NCI-H345 (cell line): ENCODE results near the gene PHYH.
"Not testable (repeated sequence)": the region's sequence is repeated elsewhere in the genome, so short reads cannot be mapped to it uniquely, and the experiment has no call there.

ENCODE experiments used
- DNase-seq: peaks from one replicate; lab custom pipeline; 2025; lab: John Stamatoyannopoulos, UW

PHYH gene

DNA sequence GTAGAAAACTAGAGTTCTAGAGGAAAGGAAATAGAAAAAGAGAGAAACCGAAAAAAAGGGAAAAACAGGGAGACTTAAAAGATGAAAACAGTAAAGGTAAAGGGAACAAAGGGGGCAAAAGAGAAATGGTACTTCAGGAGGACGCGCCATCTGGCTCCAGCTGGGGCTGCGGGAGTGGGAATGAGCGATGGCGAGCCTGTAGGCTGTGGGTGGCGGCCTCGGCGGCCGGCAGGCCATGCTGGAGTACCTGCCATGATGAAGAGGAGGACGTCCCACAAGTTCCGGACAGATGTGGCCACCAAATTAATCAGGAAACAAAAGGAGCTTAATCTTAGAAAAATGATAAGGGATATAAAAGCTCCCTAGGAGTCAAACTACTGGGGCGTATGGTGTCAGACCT lies 21.7 kb upstream of the PHYH start:
- DNase-seq: no peak

DNA sequence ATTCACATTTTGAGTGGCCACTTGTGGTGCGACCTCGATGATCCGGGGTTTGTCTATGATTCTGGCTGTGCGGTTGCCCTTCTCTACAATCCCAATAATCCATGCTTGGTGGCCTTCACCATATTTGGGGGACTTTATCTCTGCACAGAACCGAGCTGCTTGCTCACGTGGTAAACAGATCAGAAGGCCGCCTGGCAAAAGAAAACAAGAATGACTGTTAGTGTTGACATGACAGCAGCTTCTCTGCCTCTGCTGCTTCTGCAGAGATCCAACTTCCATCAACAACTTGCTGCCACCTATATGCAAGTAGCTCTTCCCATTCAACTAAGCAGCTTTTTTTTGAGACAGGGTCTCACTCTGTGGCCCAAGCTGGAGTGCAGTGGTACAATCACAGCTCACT lies 19.3 kb upstream of the PHYH start:
- no peak for DNase-seq

DNA sequence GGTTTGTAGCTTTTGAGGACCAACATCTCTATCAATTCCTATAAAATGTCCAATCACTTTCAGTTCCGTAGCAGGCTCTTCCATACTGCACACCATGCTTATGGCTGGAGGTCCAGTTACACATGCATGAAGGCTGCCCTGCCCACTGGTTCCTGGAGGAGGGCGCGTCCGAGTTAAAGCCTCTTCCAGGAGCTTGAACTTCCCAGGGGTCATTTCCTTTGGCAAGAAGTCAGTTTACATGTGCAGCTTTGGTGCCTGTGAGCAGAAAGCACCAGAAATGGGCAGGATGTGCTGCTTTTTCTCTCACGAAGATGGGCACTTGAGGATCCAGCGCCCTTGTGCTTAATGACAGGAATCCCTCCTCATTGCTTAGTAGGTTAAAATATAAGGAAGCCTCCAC lies 17.6 kb upstream of the PHYH start:
- no peak for DNase-seq

DNA sequence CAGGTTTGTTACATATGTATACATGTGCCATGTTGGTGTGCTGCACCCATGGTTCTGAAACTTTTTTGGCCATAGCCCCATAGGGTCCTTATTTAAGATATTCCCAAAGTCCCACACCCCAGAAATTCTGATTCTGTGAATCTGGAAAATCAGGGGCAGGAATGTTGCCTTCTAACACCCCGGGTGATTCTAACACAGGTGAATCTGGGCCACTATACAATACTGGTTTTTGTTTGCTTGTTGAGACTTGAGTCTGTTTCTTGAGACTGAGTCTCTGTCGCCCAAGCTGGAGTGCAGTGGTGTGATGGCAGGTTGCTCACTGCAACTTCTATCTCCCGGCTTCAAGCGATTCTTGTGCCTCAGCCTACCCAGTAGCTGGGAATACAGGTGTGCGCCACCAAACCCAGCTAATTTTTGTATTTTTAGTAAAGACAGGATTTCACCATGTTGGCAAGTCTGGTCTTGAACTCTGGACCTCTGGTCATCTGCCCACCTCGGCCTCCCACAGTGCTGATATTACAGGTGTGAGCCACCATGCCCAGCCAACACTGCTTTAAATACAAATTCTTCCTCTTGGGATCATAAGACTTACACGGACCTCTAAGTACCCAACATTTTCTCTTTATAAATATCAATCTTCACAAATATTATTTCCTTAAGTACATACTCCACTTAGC lies 16.9 kb upstream of the PHYH start:
- no peak for DNase-seq

DNA sequence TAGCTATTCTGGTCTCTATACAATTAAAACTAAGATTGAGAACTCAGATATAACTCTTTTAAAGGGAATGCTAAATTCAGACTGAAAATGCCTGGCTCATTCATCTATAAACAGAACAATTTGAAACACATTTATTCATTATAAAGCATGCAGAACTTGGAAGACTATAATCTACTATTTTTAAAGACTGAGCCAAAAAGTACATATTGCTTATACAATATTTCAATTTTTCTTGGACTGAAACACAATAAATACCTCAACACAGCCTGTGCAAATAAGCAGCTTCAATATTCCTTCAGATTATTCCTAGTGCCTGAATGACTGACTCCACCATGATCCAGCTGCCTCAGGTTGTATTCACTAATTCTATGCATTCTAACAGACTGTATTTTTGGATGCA lies 15.5 kb upstream of the PHYH start:
- no peak for DNase-seq

DNA sequence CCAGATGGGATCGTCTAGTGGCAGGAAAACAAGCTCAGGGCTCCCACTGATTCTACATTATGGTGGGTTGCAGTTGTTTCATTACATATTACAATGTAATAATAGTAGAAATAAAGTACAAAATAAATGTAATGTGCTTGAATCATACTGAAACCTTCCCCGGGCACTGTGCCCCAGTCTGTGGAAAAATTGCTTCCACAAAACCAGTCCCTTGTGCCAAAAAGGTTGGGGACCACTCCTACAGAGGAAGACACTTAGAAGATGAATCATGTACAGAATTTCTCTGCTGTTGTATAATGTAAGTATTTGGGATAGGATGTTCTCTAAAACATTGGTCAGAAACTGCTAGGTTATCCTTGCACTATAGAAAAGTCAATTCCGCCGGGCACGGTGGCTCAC lies 11.3 kb upstream of the PHYH start:
- DNase-seq: no peak

DNA sequence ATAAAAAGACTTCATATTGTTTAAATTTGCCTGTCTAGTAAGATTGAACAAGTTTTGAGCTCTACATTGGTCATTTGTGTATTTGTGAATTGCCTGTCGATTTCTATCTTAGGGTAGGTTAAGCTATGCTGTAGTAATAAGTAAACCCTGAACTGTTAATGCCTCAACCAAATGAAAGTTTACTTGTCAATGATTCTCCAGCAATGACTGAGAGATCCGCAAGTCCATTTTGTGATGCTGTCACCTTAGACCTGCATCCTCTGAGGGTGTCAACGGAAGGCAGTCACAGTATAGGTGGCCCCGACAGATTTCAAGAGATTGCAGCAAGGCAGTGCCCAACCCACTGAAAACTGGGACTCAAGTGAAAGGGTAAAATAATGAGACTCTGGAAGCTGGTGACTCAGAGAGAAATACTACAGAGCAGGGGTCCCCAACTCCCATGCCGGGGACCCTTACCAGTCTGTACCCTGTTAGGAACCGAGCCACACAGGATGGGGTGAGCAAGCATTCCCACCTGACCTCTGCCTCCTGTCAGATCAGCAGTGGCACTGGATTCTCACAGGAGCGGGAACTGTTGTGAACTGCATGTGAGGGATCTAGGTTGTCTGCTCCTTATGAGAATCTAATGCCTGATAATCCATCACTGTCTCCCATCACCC lies 10.8 kb upstream of the PHYH start:
- no peak for DNase-seq

DNA sequence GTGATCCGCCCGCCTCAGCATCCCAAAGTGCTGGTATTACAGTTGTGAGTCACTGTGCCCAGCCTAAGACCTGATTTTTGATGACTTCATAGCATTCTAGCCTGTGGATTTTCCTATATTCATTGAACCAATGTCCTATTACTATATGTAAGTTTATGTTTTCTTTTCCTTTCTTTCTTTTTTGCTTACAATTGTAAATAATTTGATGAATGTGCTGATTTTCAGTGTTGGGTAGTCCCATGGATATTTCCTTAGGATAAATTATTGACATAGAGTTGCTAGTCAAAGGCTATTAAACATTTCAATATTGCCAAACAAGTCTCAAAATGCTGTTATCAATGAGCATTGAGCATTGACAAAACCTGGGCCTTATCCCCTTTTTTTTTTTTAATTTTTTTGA lies 9.9 kb upstream of the PHYH start:
- no peak for DNase-seq

DNA sequence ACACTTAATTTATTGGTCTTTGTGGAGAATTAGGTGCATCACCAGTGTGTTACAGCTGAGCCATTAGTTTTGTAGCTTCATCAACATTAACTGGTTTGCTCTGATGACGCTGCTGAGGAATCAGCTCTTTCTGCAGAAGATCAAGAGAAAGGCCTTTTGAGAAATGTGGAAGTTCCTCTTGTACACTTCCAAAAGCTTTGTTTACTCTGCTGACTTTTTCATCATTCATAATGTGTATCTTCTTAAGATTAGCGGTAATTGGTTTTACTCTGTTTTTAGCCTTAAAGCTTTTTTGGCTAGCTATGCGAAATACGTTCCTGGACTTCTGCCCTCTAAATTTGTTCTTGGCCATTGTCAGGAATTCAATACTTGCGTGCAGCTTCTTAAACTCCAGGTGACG lies 8.2 kb upstream of the PHYH start:
- no peak for DNase-seq

DNA sequence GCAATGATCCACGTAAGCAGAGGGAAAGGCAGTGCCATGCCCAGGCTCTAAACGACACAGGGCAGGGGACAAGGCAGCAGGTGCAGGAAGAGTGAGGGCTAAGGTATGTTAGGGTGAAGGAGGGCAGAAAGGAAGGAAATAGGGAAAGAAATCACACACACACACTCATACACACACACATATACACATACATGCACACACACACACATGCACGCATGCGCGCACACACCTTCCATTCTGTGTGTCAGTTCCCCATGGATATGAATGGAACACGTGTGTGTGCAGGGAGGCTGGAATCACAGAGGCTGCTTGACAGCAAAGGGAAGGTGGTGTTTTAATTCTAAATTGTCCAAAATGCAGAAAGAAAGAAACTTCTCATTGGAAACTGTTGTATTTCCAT lies 6.2 kb upstream of the PHYH start:
- no peak for DNase-seq

DNA sequence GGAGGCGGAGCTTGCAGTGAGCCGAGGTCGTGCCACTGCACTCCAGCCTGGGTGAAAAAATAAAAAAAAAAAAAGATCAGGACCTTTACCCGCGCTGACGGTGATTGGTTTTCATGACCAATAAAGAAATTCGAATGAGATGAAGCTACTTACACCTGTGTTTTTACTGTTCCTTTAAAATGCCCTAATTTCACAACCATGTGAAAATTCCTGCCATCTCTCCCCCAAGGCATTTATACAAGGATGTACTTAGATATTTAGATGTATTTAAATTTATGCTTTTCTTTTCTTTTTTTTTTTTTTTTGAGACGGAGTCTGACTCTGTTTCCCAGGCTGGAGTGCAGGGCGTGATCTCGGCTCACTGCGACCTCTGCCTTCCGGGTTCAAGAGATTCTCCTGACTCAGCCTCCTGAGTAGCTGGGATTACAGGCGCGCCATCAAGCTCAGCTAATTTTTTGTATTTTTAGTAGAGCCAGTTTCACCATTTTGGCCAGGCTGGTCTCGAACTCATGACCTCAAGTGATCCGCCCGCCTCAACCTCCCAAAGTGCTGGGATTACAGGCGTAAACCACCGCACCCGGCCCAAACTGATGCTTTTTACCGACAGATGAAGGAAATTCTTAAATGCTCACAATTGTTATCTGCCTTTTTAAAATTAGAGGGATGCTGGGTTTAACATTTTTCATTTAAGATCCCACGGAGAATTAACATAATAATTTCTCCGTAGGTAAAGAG lies 3.1 kb upstream of the PHYH start:
- no peak for DNase-seq

DNA sequence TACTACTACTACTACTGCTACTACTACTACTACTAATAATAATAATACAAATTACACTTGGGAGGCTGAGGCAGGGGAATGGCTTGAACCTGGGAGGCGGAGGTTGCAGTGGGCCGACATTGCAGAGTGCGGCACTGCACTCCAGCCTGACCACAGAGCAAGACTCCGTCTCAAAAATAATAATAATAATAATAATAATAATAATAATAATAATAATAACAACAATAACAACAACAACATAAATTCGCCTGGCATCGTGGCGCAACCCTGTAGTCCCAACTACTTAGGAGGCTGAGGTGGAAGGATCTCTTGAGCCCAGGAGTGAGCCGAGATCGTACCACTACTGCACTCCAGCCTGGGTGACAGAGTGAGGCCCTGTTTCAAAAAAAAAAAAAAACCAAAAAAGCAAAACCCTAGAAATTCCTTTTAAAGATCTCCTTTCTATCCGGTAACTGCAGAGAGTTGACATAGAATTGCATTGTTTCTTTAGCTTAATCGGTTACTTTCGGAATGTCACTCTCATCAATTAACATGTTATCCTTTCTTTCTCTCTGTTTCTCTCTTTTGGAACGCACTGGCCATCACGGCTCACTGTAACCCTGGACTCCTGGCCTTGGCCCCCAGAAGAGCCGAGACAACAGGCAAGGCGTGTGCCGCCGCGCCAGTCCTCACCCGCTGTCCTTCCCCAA lies 972 bp downstream of the PHYH start:
- DNase-seq: no peak

DNA sequence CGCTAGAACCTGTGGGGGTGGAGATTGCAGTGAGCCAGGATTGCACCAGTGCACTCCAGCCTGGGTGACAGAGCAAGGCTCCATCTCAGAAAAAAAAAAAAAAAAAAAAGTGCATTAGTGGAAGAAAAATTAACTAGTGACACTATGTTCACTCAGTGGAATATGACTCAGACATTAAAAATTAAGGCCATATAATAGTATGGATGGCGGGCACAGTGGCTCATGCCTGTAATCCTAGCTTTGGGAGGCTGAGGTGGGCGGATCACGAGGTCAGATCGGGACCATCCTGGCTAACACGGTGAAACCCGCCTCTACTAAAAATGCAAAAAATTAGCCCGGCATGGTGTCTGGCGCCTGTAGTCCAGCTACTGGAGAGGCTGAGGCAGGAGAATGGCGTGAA lies 3.4 kb downstream of the PHYH start:
- DNase-seq: no peak

DNA sequence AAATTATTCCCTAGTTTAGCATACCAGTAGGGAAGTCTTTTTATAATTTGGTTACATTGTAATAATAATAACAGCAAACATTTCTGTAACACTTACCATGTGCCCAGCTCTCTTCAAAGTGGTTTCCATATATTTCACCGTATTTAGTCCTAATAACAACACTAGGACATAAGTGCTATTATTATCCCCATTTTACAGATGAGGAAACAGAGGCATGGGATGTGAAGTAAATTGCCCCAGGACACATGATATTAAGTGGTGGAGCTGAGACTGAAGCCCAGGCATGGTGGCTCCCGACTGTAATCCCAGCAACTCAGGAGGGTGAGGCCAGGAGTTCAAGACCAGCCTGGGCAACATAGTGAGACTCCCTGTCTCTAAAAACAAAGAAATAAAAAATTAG lies 5.1 kb downstream of the PHYH start:
- no peak for DNase-seq

DNA sequence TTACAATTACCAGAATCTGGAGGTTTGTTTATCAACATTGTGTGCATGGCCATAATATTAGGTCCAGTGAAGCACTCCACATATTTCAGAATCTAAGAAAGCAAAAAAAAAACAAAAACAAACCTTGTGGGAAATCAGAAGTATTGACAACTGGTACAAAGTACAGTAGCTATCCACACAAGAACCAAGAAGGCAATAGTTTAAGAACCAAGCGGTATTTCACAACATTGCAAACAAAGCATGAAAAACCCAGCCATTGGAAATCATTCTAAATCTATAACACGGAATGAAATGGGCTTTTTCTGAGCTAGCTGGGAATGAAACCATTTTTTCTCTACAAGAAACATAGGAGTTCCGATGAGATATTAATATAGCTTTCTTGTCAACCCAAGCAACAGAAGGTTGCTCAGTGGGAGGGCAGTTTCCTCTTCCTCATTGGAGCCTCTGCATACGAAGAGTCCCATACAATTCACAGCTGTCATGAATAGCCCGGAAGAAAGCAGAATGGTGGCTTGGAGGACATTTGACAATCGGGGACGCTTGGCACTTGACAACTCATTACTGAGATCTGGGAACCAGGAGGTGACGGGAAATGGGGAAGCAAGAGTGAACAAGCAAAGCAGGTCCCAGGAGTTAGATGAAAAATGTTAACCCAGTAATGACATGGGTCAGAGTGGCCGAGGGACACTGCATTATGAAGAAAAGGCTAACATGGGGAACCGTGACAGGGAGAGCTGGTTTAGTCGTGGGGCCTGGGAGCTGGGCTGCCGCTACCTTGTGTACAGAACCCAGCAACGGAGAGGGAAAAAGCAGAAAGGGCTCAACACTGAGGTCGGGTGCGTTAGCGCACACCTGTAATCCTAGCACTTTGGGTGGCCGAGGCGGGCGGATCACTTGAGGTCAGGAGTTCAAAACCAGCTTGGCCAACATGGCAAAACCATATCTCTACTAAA lies 7.8 kb downstream of the PHYH start:
- DNase-seq: no peak

DNA sequence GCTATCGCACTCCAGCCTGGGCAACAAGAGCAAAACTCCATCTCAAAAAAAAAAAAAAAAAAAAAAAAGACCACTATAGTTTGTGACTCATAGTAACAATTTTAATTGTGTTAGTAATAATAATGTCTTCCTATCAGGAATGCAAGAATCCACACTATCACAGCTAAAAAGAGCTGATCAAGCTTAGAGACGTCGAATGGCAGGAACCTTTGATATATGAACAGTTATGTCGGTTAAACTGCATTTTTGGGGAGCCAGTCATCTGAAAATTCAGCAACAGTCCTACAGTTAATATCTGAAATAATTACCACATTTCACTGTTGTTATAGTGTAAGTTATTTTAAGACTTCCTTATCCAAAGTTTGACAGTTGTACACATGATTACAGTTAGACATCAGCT lies 8.8 kb downstream of the PHYH start:
- no peak for DNase-seq

DNA sequence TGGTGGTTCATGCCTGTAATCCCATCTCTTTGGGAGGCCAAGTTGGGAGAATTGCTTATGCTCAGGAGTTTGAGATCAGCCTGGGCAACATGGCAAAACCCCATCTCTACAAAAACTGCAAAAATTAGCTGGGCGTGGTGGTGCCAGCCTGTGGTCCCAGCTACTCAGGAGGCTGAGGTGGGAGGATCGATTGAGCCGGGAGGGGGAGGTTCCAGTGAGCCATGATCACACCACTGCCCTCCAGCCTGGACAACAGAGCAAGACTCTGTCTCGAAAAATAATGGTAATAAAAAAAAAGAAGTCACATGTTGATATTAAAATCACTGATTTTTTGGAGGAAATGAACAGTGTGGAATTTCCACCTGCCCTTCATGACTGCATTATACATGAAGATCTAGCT lies 15.8 kb downstream of the PHYH start:
- no peak for DNase-seq

DNA sequence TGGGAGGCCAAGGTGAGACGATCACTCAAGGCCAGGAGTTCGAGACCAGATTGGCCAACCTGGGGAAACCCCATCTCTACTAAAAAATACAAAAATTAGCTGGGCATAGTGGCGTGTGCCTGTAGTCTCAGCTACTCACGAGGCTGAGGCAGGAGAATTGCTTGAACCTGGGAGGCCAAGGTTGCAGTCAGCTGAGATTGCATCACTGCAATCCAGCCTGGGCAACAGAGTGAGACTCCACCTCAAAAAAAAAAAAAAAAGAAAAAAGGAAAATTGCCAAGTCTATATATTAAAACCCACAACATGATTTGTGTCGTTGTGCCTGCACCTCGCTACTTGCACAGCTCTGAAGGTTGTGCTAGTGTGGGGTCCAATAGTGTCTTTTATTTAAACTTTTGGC lies 17.5 kb downstream of the PHYH start:
- not testable (repeated sequence) for DNase-seq

DNA sequence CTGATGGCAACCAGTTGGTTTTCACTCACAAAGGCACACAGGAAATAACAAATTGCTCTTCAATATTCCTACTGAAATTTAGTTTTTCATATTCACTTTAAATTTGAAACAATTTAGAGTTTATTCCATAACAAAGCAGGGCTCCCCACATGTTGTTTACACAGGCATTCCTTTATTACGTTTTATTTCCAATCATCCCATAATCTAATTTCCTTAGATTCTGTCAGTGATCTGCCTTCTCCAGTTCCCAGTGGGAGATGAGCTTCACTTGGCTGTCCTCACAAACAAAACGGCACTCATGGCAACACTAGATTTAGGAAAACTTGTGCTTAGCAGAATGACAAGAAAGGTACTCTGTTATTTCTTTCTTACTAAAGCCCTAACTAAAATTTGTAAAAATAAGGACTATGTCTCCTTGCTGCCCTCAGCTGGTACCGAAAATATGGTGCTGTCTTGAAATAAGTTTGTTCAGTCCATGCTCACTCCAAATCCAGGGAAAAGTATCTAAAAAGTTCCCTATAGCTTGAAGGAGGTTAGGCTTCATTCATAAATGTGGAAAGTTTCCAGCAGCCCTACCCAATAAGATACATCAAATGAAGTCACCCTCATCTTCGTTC lies 23.0 kb downstream of the PHYH start:
- no peak for DNase-seq

DNA sequence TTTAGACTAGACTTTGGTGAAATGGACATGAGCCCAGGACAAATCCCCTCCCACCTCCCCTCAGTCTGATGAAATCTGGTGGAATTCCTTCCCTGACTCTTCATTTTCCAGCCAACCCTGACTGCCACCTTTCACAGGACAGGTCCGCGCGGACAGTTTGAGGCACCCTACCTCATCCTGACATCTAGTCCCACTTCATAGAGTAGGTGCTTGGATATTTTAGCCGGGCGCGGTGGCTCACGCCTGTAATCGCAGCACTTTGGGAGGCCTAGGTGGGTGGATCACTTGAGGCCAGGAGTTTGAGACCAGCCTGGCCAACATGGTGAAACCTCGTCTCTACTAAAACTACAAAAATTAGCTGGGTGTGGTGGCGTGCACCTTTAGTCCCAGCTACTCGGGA lies 23.7 kb downstream of the PHYH start:
- not testable (repeated sequence) for DNase-seq

DNA sequence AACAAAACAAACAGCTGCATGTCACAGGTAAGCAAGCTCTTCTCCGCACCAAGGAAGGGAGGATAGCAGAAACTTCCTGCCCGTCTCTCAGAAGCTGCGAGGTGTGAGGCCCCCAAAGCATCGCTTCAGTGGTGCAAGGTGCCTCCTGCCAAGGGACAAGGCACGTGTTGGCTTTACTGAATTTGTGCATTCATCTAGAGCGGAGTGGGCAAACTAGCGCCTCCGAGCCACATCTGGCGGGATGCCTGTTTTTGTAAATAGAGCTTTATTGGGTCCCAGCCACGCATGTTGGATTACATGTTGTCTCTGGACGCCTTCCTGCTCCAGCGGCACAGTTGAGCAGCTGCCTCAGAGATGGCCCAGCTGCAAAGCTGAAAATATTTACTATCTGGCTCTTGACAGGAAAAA lies 27.7 kb downstream of the PHYH start:
- no peak for DNase-seq
